CD4-positive, alpha-beta T cell treated with Interleukin-6 at 100 ng/mL for 8 hours (primary cell): Measurements from ENCODE around the gene APOBEC3F.

Experiments
- DNase-seq: peaks from one replicate; pipeline ENCODE4 v3.0.0-alpha.2; 2020; ENCODE audit warnings: mixed read lengths, low spot score

APOBEC3F gene

GRCh38 chr22:39094717-39095389 is 54.2 kb downstream of the APOBEC3F start:
- DNase-seq, result peak; percentile 53

GRCh38 chr22:39095971-39096370 is 55.3 kb downstream of the APOBEC3F start:
- DNase-seq, result no peak

DNA sequence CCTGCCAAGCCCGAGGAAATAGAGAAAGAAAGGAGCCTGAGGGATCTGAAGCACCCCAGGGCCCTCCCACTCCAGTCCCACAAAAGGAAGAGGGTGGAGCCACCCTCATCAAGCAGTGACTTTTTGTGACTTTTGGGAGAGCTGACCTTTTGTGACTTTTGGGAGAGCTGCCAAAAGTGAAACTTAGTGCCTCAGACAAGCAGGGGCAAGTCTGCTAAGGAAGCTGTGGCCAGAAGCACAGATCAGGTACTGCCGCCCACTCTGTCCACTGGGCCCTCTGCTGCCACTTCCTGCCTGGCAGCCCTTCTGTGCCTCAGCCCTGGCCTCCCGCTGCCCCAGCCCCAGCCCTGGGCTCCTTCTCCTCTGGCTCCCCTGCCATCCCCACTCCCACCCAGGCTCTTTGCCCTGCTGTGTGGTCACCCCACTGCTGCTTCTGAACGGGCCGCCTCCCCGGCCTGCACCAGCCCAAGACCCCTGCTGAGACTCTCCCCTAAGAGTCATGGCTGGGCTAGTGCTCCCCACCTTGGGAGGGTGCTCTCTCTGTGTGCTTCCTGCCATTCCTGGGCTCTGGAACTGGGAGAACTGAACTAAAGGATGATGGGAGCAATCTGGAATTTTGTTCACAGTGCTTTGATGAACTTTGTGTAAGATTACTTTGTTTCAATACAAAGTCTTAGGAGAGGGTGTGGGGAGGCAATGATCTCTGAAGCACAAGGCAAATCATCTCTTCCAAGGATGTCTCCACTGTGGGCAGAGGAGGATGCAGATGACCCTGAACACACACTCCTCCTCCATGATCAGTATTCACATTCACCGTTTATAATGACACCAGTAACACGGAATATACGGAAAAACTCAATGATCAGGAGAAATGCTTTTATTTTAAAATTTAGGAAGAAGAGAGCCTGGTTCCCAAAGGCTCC is 56.7 kb downstream of the APOBEC3F start, which contains the start of gene APOBEC3H:
TSS of gene APOBEC3H (plus strand) at position 147 of the 923 bp plus-strand sequence. CDS start 3,035 bp downstream, outside the sequence.
- DNase-seq, result peak; percentile 42

DNA sequence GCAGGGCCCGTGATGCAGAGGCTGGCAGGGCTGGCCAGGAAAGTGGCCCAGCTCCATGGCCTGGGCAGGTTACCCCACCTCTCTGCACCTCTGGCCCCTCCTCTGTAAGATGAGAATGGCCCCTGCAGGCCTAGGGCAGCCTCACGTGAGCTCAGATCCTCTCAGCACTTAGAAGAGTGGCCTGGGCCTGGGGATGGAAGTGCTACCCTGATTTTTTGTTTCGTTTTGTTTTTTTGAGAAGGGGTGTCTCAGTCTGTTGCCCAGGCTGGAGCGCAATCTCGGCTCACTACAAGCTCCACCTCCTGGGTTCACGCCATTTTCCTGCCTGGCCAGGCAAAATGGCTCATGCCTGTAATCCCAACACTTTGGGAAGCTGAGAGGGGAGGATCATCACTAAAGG is 57.4 kb downstream of the APOBEC3F start:
- DNase-seq, result no peak

DNA sequence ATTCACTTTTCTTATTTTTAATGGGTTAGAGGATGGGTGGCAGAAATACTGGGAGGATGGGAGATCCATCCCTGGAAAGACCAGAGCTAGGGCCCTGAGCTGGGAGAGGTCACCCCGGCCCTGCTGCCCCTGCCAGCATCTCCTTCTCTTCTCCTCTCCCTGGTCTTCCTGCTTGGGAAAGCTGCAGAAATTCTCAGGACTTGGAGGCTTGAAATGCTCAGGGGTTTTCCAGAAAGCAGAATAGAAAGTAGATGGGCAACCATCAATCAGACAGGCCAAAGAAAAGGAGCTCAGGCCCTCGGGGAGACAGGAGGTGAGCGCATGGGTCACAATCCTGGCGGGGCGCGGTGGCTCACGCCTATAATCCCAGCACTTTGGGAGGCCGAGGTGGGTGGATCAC is 57.9 kb downstream of the APOBEC3F start:
- DNase-seq, result no peak

- no peak for DNase-seq
Observed at GRCh38 chr22:39101226-39101625, 60.6 kb downstream of the APOBEC3F start.

- DNase-seq, result no peak
Observed at GRCh38 chr22:39103431-39103830, 62.8 kb downstream of the APOBEC3F start.
